HL-60 (cell line): ENCODE results near the gene TMEM131L.

Source experiments
- CTCF ChIP-seq: IDR thresholded peaks from one replicate; pipeline ENCODE4 v1.5.1; 2011; ENCODE audit warnings: low read length, control low read depth, inconsistent platforms; ENCODE audit not compliant: insufficient read depth
- GABPA ChIP-seq: IDR thresholded peaks from 2 replicates; pipeline ENCODE4 v1.6.1; 2012; ENCODE audit warnings: low read depth
- POLR2AphosphoS5 ChIP-seq: IDR thresholded peaks from 2 replicates; pipeline ENCODE4 v1.6.1; 2012; ENCODE audit warnings: low read depth
- SPI1 ChIP-seq: IDR thresholded peaks from 2 replicates; pipeline ENCODE4 v1.6.1; 2012; ENCODE audit warnings: low read depth, mild to moderate bottlenecking, borderline replicate concordance
- TF ChIP-seq, protein P1 (sequence below): IDR thresholded peaks from 2 replicates; pipeline ENCODE4 v1.6.1; 2012; ENCODE audit warnings: low read depth; ENCODE audit not compliant: insufficient replicate concordance

GRCh38 chr4:153502584-153502983 is 36.4 kb downstream of the TMEM131L start:
- TF ChIP-seq POLR2AphosphoS5 (no peak), CTCF (no peak), GABPA (no peak), SPI1 (no peak)
- TF ChIP-seq, protein P1, sequence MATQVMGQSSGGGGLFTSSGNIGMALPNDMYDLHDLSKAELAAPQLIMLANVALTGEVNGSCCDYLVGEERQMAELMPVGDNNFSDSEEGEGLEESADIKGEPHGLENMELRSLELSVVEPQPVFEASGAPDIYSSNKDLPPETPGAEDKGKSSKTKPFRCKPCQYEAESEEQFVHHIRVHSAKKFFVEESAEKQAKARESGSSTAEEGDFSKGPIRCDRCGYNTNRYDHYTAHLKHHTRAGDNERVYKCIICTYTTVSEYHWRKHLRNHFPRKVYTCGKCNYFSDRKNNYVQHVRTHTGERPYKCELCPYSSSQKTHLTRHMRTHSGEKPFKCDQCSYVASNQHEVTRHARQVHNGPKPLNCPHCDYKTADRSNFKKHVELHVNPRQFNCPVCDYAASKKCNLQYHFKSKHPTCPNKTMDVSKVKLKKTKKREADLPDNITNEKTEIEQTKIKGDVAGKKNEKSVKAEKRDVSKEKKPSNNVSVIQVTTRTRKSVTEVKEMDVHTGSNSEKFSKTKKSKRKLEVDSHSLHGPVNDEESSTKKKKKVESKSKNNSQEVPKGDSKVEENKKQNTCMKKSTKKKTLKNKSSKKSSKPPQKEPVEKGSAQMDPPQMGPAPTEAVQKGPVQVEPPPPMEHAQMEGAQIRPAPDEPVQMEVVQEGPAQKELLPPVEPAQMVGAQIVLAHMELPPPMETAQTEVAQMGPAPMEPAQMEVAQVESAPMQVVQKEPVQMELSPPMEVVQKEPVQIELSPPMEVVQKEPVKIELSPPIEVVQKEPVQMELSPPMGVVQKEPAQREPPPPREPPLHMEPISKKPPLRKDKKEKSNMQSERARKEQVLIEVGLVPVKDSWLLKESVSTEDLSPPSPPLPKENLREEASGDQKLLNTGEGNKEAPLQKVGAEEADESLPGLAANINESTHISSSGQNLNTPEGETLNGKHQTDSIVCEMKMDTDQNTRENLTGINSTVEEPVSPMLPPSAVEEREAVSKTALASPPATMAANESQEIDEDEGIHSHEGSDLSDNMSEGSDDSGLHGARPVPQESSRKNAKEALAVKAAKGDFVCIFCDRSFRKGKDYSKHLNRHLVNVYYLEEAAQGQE = no peak
